Esophagus muscularis mucosa (tissue), 3 donors: ENCODE measurements around the gene GALNTL6.

Source experiments
- EP300 ChIP-seq: sonication (generic); formaldehyde crosslinking; IDR thresholded peaks from one replicate; pipeline ENCODE4 v1.6.1; 2017; ENCODE audit warnings: antibody characterized with exemption
- POLR2AphosphoS5 ChIP-seq, 2 donors: sonication (generic); formaldehyde crosslinking; IDR thresholded peaks; one replicate each; pipeline ENCODE4 v1.6.1; 2017; ENCODE audit warnings: antibody characterized with exemption in 2 of 2

GRCh38 chr4:172412851-172413580 is 599.8 kb downstream of the GALNTL6 start:
- TF ChIP-seq POLR2AphosphoS5 (IDR thresholded peaks at IDR 0.05) (no peak), EP300 (no peak)
